RWPE2 (cell line): Measurements from ENCODE around the gene SLC8A1.
A peak's percentile ranks its signal among the peaks of the same experiment; 100 is the strongest.

ENCODE experiments used
- ATAC-seq: fragments of 200-7000 bp; cut with Tn5 transposase; 3 replicates; pipeline ENCODE4 v1.9.1; 2021; ENCODE audit warnings: low read depth
- DNase-seq: peaks from one replicate; pipeline ENCODE4 v3.0.0-alpha.2; 2020; ENCODE audit warnings: low spot score
- H3K27ac ChIP-seq: fragments of 450-650 bp; 2 replicates; pipeline ENCODE4 v1.5.1; 2017; ENCODE audit warnings: mild to moderate bottlenecking; ENCODE audit not compliant: poor library complexity, severe bottlenecking
- H3K27me3 ChIP-seq: fragments of 250-450 bp; sonication (Bioruptor Pico); 2 replicates; pipeline ENCODE4 v1.5.1; 2021; ENCODE audit warnings: mild to moderate bottlenecking, moderate library complexity; ENCODE audit not compliant: insufficient read depth, poor library complexity, severe bottlenecking
- H3K36me3 ChIP-seq: fragments of 250-450 bp; sonication (Bioruptor Pico); 2 replicates; pipeline ENCODE4 v1.5.1; 2020; ENCODE audit warnings: low read depth, mild to moderate bottlenecking, moderate library complexity
- H3K4me1 ChIP-seq: fragments of 250-450 bp; sonication (Bioruptor Pico); 2 replicates; pipeline ENCODE4 v1.5.1; 2021; ENCODE audit warnings: mild to moderate bottlenecking, moderate library complexity; ENCODE audit not compliant: insufficient read depth, poor library complexity, severe bottlenecking
- H3K4me3 ChIP-seq: fragments of 250-450 bp; sonication (Bioruptor Pico); 2 replicates; pipeline ENCODE4 v1.5.1; 2021; ENCODE audit warnings: mild to moderate bottlenecking, moderate library complexity; ENCODE audit not compliant: severe bottlenecking
- H3K9me3 ChIP-seq: fragments of 250-450 bp; sonication (Bioruptor Pico); 2 replicates; pipeline ENCODE4 v1.5.1; 2021; ENCODE audit warnings: mild to moderate bottlenecking, moderate library complexity; ENCODE audit not compliant: severe bottlenecking
- TF ChIP-seq, protein P1 (sequence below): fragments of 450-650 bp; IDR thresholded peaks from one replicate; pipeline ENCODE4 v1.5.1; 2017; ENCODE audit warnings: mild to moderate bottlenecking, moderate library complexity; ENCODE audit not compliant: poor library complexity, severe bottlenecking

Gene SLC8A1

DNA sequence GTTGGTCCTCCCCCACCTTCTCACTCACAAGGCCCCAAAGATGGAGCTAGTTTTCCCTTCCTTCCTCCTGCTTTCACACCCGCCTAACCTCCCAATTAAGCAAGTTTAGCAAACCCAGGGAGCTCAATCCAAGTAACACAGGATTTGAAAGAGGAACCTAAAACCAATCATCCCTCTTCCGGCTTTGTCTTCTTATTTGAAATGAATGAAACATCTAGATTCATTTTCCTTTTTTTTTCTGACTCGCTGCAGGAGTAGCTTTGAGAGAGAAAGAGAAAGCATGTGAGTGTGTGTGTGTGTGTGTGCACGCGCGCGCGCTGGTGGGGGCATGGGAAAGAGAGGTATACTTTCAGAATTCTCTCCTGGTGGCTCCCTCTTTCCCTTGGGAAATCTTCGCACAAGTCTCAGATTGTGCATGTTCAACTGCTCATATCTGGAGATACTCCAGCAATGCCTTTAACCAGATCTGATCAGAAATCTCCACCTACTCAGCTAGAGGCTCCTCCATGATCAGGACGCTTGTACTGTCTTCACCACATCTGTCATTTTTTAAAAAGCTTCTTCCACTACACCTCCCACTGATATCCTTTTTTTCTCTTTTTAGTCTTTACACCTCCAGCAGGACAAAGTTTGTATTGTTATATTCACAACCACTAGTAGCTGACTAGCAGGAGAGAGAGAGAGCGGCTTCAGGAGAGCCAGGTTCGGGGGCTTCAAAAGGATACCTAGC, 1.7 kb downstream of the SLC8A1 start:
- no peak for DNase-seq
- Histone ChIP-seq H3K27me3 (no peaks in the 10 kb centered on the region), H3K9me3 (no peaks in the 10 kb centered on the region), H3K36me3 (no peaks in the 10 kb centered on the region), H3K27ac (peak overlapping the region; percentile 62), H3K4me3 (peak overlapping the region; percentile 44), H3K4me1 (peaks cover 16% of the 10 kb centered on the region)
- ATAC-seq, result peak; percentile 21
- TF ChIP-seq, protein P1, sequence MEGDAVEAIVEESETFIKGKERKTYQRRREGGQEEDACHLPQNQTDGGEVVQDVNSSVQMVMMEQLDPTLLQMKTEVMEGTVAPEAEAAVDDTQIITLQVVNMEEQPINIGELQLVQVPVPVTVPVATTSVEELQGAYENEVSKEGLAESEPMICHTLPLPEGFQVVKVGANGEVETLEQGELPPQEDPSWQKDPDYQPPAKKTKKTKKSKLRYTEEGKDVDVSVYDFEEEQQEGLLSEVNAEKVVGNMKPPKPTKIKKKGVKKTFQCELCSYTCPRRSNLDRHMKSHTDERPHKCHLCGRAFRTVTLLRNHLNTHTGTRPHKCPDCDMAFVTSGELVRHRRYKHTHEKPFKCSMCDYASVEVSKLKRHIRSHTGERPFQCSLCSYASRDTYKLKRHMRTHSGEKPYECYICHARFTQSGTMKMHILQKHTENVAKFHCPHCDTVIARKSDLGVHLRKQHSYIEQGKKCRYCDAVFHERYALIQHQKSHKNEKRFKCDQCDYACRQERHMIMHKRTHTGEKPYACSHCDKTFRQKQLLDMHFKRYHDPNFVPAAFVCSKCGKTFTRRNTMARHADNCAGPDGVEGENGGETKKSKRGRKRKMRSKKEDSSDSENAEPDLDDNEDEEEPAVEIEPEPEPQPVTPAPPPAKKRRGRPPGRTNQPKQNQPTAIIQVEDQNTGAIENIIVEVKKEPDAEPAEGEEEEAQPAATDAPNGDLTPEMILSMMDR, result peak; percentile 37

- no peaks in the 10 kb centered on the region for H3K9me3 ChIP-seq
- TF ChIP-seq, protein P1, result peak; percentile 69
- no peaks in the 10 kb centered on the region for H3K36me3 ChIP-seq
- DNase-seq, result no peak
- peaks cover 16% of the 10 kb centered on the region for H3K4me1 ChIP-seq
- no peak overlapping the region for H3K4me3 ChIP-seq
- H3K27ac ChIP-seq, result no peak overlapping the region
- H3K27me3 ChIP-seq, result no peaks in the 10 kb centered on the region
- ATAC-seq, result no peak
Observed at GRCh38 chr2:40448476-40449079, 3.3 kb downstream of the SLC8A1 start.

- DNase-seq (no peak), ATAC-seq (no peak)
- Histone ChIP-seq H3K27ac (no peak overlapping the region), H3K4me1 (peaks cover 21% of the 10 kb centered on the region), H3K9me3 (no peaks in the 10 kb centered on the region), H3K27me3 (no peaks in the 10 kb centered on the region), H3K36me3 (no peaks in the 10 kb centered on the region), H3K4me3 (no peak overlapping the region)
- TF ChIP-seq, protein P1, result no peak
Observed at GRCh38 chr2:40445467-40445866, 6.4 kb downstream of the SLC8A1 start.

GRCh38 chr2:40440835-40441234, 11.1 kb downstream of the SLC8A1 start:
- no peak overlapping the region for H3K27ac ChIP-seq
- no peak for DNase-seq
- TF ChIP-seq, protein P1, result no peak

DNA sequence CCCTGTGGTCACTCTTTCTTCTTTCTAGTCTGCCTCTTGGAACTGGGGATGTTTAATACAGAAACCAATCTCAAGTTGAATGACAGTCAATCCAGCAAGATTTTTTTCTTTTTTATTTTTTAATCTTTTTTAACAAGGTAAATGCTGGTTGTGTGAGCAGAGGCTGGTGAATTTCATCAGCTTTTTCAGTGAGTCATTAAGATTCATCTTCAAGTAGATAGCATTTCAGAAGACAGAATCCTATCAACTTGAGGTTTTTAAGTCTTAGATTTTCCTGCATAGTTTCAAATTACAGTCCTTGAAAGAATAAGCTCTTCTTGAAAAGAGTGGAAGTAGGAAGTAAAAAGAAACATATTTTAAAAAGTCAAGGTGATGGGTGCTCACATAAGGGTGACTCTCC, 12.4 kb downstream of the SLC8A1 start:
- Histone ChIP-seq H3K36me3 (no peaks in the 10 kb centered on the region), H3K9me3 (no peaks in the 10 kb centered on the region), H3K4me3 (no peak overlapping the region), H3K27me3 (no peaks in the 10 kb centered on the region), H3K27ac (peak overlapping the region; percentile 55), H3K4me1 (peaks cover 36% of the 10 kb centered on the region)
- no peak for ATAC-seq
- TF ChIP-seq, protein P1, result no peak
- no peak for DNase-seq

More at GRCh38 chr2:40440835-40441234, 11.1 kb downstream of the SLC8A1 start:
- no peaks in the 10 kb centered on the region for H3K27me3 ChIP-seq
- no peak for ATAC-seq
- no peak overlapping the region for H3K4me3 ChIP-seq
- no peaks in the 10 kb centered on the region for H3K36me3 ChIP-seq
- H3K9me3 ChIP-seq, result no peaks in the 10 kb centered on the region
- H3K4me1 ChIP-seq, result peaks cover 24% of the 10 kb centered on the region
